Right renal cortex interstitium (tissue), 3 donors: Measurements from ENCODE around the gene CCNB2. TPM values are rescaled to one million over a fixed set of nuclear protein-coding genes. Genes with fewer than 3 reads are reported as not detected.
"Not testable (repeated sequence)": the region's sequence is repeated elsewhere in the genome, so short reads cannot be mapped to it uniquely, and the experiment has no call there.

Experiments
- DNase-seq, 3 donors: peaks; one replicate each; pipeline ENCODE4 v3.0.0-alpha.2; 2013; ENCODE audit warnings: low read depth in 3 of 3, low spot score in 2 of 3
- polyA plus RNA-seq, 3 donors: library from polyadenylated mRNA; unstranded; fragments of 120-200 nt; gene quantifications; one replicate each; pipeline ENCODE4 v1.2.1, GENCODE V29; 2013; ENCODE audit not compliant: insufficient read length in 3 of 3

The CCNB2 gene
- polyA plus RNA-seq: 10 to 100 TPM; 44.0 to 46.9 (median 44.1) TPM

GRCh38 chr15:59104912-59105732 is at the start of gene CCNB2:
CCNB2 (plus strand) TSS chr15:59105146; CDS start chr15:59105269, 123 bp downstream.
- peak; percentile 78 to 88 (median 84) for DNase-seq

- DNase-seq: no peak
Measured at GRCh38 chr15:59059076-59059597, 45.8 kb upstream of the CCNB2 start.

GRCh38 chr15:59060348-59060747 is 44.6 kb upstream of the CCNB2 start:
- DNase-seq: no peak

GRCh38 chr15:59063042-59063441 is 41.9 kb upstream of the CCNB2 start:
- no peak for DNase-seq

- DNase-seq: no peak
Measured at GRCh38 chr15:59069430-59069829, 35.5 kb upstream of the CCNB2 start.

GRCh38 chr15:59074607-59075006 is 30.3 kb upstream of the CCNB2 start:
- no peak for DNase-seq

GRCh38 chr15:59087731-59088130 is 17.2 kb upstream of the CCNB2 start:
- DNase-seq: no peak

GRCh38 chr15:59094077-59094476 is 10.9 kb upstream of the CCNB2 start:
- no peak for DNase-seq

- DNase-seq: no peak
Measured at GRCh38 chr15:59096429-59096828, 8.5 kb upstream of the CCNB2 start.

- DNase-seq: no peak
Measured at GRCh38 chr15:59099162-59099685, 5.7 kb upstream of the CCNB2 start.

- no peak for DNase-seq
Measured at GRCh38 chr15:59104602-59104911, 389 bp upstream of the CCNB2 start.

- DNase-seq: no peak
Measured at GRCh38 chr15:59105854-59106253, 908 bp downstream of the CCNB2 start.

- DNase-seq: no peak
Measured at GRCh38 chr15:59111251-59111650, 6.3 kb downstream of the CCNB2 start.

GRCh38 chr15:59115047-59115446 is 10.1 kb downstream of the CCNB2 start:
- DNase-seq: no peak

GRCh38 chr15:59116141-59116540 is 11.2 kb downstream of the CCNB2 start:
- no peak for DNase-seq

- DNase-seq: no peak
Measured at GRCh38 chr15:59116771-59117170, 11.8 kb downstream of the CCNB2 start.

GRCh38 chr15:59119625-59120024 is 14.7 kb downstream of the CCNB2 start:
- DNase-seq: no peak

- no peak for DNase-seq
Measured at GRCh38 chr15:59120937-59121336, 16.0 kb downstream of the CCNB2 start.

GRCh38 chr15:59124261-59124660 is 19.3 kb downstream of the CCNB2 start:
- no peak for DNase-seq

- not testable (repeated sequence) for DNase-seq
Measured at GRCh38 chr15:59125683-59126082, 20.7 kb downstream of the CCNB2 start.

- DNase-seq: not testable (repeated sequence)
Measured at GRCh38 chr15:59127255-59127654, 22.3 kb downstream of the CCNB2 start.

- DNase-seq: no peak
Measured at GRCh38 chr15:59131456-59131855, 26.5 kb downstream of the CCNB2 start.
